H1 (cell line): ENCODE data around the gene SGK1. TPM values are rescaled to one million over a fixed set of nuclear protein-coding genes. Genes with fewer than 3 reads are reported as not detected.

Experiments used
- CTCF ChIA-PET: fragments of 300-600 bp; sonication (Branson Sonifier 250); formaldehyde crosslinking; loops from one replicate; lab custom pipeline; 2021; ENCODE audit not compliant: partially characterized antibody; lab: Charles Lee
- POLR2A ChIA-PET: fragments of 300-600 bp; sonication (Branson Sonifier 250); formaldehyde crosslinking; loops from one replicate; lab custom pipeline; 2021; ENCODE audit warnings: inconsistent platforms; ENCODE audit not compliant: partially characterized antibody; lab: Charles Lee
- DNase-seq, 2 experiments: peaks; one replicate each; pipeline versions ENCODE4 v3.0.0 to v3.0.0-alpha.2; 2010 to 2022; ENCODE audit warnings: low spot score in 2 of 2, low read depth in 1 of 2, mixed read lengths in 1 of 2
- FAIRE-seq: peaks from 2 replicates; lab custom pipeline; 2011; peaks lifted over from hg19 to GRCh38; lab: Jason Lieb, UNC
- H2AFZ ChIP-seq: 2 replicates; pipeline ENCODE4 v1.8.1; 2012; ENCODE audit warnings: low read length, inconsistent platforms
- H2AK5ac ChIP-seq: 2 replicates; pipeline ENCODE4 v1.6.1; 2013; ENCODE audit warnings: low read depth, low read length
- H2BK120ac ChIP-seq: replicated peaks from 2 replicates; pipeline ENCODE3; 2013; ENCODE audit warnings: low read depth, low read length, inconsistent platforms
- H2BK12ac ChIP-seq: 2 replicates; pipeline ENCODE4 v1.6.1; 2013; ENCODE audit warnings: low read depth, low read length
- H2BK15ac ChIP-seq: 2 replicates; pipeline ENCODE4 v1.6.1; 2013; ENCODE audit warnings: low read length
- H2BK20ac ChIP-seq: 2 replicates; pipeline ENCODE4 v1.6.1; 2013; ENCODE audit warnings: low read length
- H2BK5ac ChIP-seq: 2 replicates; pipeline ENCODE4 v1.6.1; 2013; ENCODE audit warnings: low read depth, low read length
- H3K14ac ChIP-seq: 2 replicates; pipeline ENCODE4 v1.6.1; 2013; ENCODE audit warnings: inconsistent platforms; ENCODE audit not compliant: insufficient read length
- H3K18ac ChIP-seq: 2 replicates; pipeline ENCODE4 v1.6.1; 2013; ENCODE audit warnings: low read length; ENCODE audit errors: extremely low read depth
- H3K23ac ChIP-seq: 2 replicates; pipeline ENCODE4 v1.6.1; 2013; ENCODE audit warnings: inconsistent platforms; ENCODE audit not compliant: insufficient read length
- H3K23me2 ChIP-seq: 2 replicates; pipeline ENCODE4 v1.6.1; 2013; ENCODE audit warnings: low read depth, low read length
- H3K27ac ChIP-seq: 2 replicates; pipeline ENCODE4 v1.6.1; 2011; ENCODE audit warnings: low read depth, low read length, inconsistent platforms
- H3K27me3 ChIP-seq, 4 experiments: replicated peaks in 1 of 4; 1 replicate in 1 of 4; 2 replicates in 3 of 4; pipeline versions ENCODE4 v1.6.1 to v1.8.1; 2011 to 2013; ENCODE audit warnings: low read length in 3 of 4, mild to moderate bottlenecking in 3 of 4, inconsistent platforms in 2 of 4, mixed read lengths in 2 of 4, moderate library complexity in 1 of 4; ENCODE audit not compliant: control insufficient read depth in 3 of 4, insufficient read depth in 3 of 4; ENCODE audit errors: extremely low read depth in 1 of 4
- H3K36me3 ChIP-seq, 4 experiments: 2 replicates each; pipeline versions ENCODE4 v1.6.1 to v1.8.1; 2011 to 2013; ENCODE audit warnings: mild to moderate bottlenecking in 4 of 4, low read length in 3 of 4, moderate library complexity in 2 of 4, control low read depth in 1 of 4, inconsistent platforms in 1 of 4; ENCODE audit not compliant: insufficient read depth in 4 of 4, control insufficient read depth in 2 of 4
- H3K4ac ChIP-seq: replicated peaks from 2 replicates; pipeline ENCODE3; 2013; ENCODE audit warnings: low read length, low read depth, mixed read lengths, inconsistent platforms; ENCODE audit not compliant: insufficient read length
- H3K4me1 ChIP-seq, 4 experiments: replicated peaks in 1 of 4; 1 replicate in 1 of 4; 2 replicates in 3 of 4; pipeline versions ENCODE4 v1.6.1 to v1.8.1; 2011 to 2013; ENCODE audit warnings: low read length in 3 of 4, inconsistent platforms in 2 of 4, mixed read lengths in 1 of 4; ENCODE audit not compliant: insufficient read depth in 4 of 4, control insufficient read depth in 3 of 4
- H3K4me2 ChIP-seq, 2 experiments: 2 replicates each; pipeline versions ENCODE4 v1.6.1 to v1.8.1; 2011 to 2013; ENCODE audit warnings: low read depth in 2 of 2, low read length in 2 of 2, control low read depth in 1 of 2, inconsistent platforms in 1 of 2, mild to moderate bottlenecking in 1 of 2; ENCODE audit not compliant: insufficient read depth in 1 of 2
- H3K4me3 ChIP-seq, 4 experiments: fragments of 200-600, 300-600 bp in 1 of 4; sonication (generic), shearing (Covaris generic), sonication (Bioruptor Twin) in 1 of 4; 2 replicates each; pipeline versions ENCODE4 v1.5.1 to v1.8.1; 2011 to 2016; ENCODE audit warnings: low read length in 4 of 4, low read depth in 3 of 4, control low read depth in 2 of 4, inconsistent platforms in 2 of 4, mild to moderate bottlenecking in 2 of 4, mixed read lengths in 1 of 4, moderate library complexity in 1 of 4; ENCODE audit not compliant: insufficient read depth in 2 of 4; ENCODE audit errors: extremely low read depth in 1 of 4
- H3K56ac ChIP-seq: replicated peaks from 2 replicates; pipeline ENCODE3; 2013; ENCODE audit warnings: low read depth, mild to moderate bottlenecking, mixed read lengths, low read length, inconsistent platforms; ENCODE audit not compliant: insufficient read length
- H3K79me1 ChIP-seq: 2 replicates; pipeline ENCODE4 v1.6.1; 2013; ENCODE audit warnings: low read depth, low read length, control low read depth
- H3K79me2 ChIP-seq, 2 experiments: 2 replicates each; pipeline versions ENCODE4 v1.6.1 to v1.8.1; 2012 to 2013; ENCODE audit warnings: low read length in 2 of 2, mild to moderate bottlenecking in 2 of 2, inconsistent platforms in 1 of 2; ENCODE audit not compliant: insufficient read depth in 2 of 2, control insufficient read depth in 1 of 2
- H3K9ac ChIP-seq, 4 experiments: replicated peaks in 1 of 4; 1 replicate in 1 of 4; 2 replicates in 3 of 4; pipeline versions ENCODE4 v1.6.1 to v1.8.1; 2011 to 2013; ENCODE audit warnings: low read depth in 3 of 4, low read length in 3 of 4, control low read depth in 2 of 4, mild to moderate bottlenecking in 2 of 4, moderate library complexity in 2 of 4, inconsistent platforms in 1 of 4; ENCODE audit errors: extremely low read depth in 1 of 4
- H3K9me3 ChIP-seq, 2 experiments: 2 replicates each; pipeline versions ENCODE4 v1.6.1 to v1.8.1; 2012 to 2013; ENCODE audit warnings: mild to moderate bottlenecking in 2 of 2, moderate library complexity in 2 of 2, control low read depth in 1 of 2, inconsistent platforms in 1 of 2, low read depth in 1 of 2, low read length in 1 of 2, mixed read lengths in 1 of 2; ENCODE audit not compliant: insufficient read depth in 2 of 2
- H4K20me1 ChIP-seq, 2 experiments: replicated peaks in 1 of 2; 2 replicates each; pipeline versions ENCODE3 to v1.8.1; 2011 to 2013; ENCODE audit warnings: inconsistent platforms in 2 of 2, low read length in 2 of 2, mild to moderate bottlenecking in 1 of 2; ENCODE audit not compliant: insufficient read depth in 2 of 2, control insufficient read depth in 1 of 2
- H4K5ac ChIP-seq: 2 replicates; pipeline ENCODE4 v1.6.1; 2013; ENCODE audit warnings: low read length, low read depth, mixed read lengths, inconsistent platforms; ENCODE audit not compliant: insufficient read length
- H4K8ac ChIP-seq: 2 replicates; pipeline ENCODE4 v1.8.0; 2013; ENCODE audit warnings: mild to moderate bottlenecking, moderate library complexity, low read length, inconsistent platforms; ENCODE audit not compliant: insufficient read depth; ENCODE audit errors: extremely low read depth
- H4K91ac ChIP-seq: replicated peaks from 2 replicates; pipeline ENCODE3; 2013; ENCODE audit warnings: low read length, mixed read lengths, inconsistent platforms; ENCODE audit not compliant: insufficient read length
- BACH1 ChIP-seq: IDR thresholded peaks from 2 replicates; pipeline ENCODE4 v1.6.1; 2012; ENCODE audit warnings: low read length, improper control_type of control experiment
- CEBPB ChIP-seq: IDR thresholded peaks from 2 replicates; pipeline ENCODE4 v1.6.1; 2012; ENCODE audit warnings: low read depth, low read length
- CHD1 ChIP-seq: IDR thresholded peaks from 2 replicates; pipeline ENCODE4 v1.6.1; 2012; ENCODE audit warnings: low read depth, low read length, improper control_type of control experiment
- CHD2 ChIP-seq: IDR thresholded peaks from 2 replicates; pipeline ENCODE4 v1.6.1; 2012; ENCODE audit warnings: low read length, improper control_type of control experiment
- CTBP2 ChIP-seq: IDR thresholded peaks from 2 replicates; pipeline ENCODE4 v1.7.0; 2011; ENCODE audit warnings: borderline replicate concordance, mild to moderate bottlenecking, moderate library complexity, mixed read lengths, low read length; ENCODE audit not compliant: insufficient read depth, insufficient read length
- EGR1 ChIP-seq: IDR thresholded peaks from 2 replicates; pipeline ENCODE4 v1.6.1; 2011; ENCODE audit warnings: low read depth, low read length, borderline replicate concordance
- GTF2F1 ChIP-seq: IDR thresholded peaks from 2 replicates; pipeline ENCODE4 v1.6.1; 2012; ENCODE audit warnings: low read depth, low read length, improper control_type of control experiment, borderline replicate concordance
- HDAC2 ChIP-seq, 2 experiments: fragments of 300-600 bp in 1 of 2; sonication (generic) in 1 of 2; IDR thresholded peaks; 2 replicates each; pipeline ENCODE4 v1.6.1; 2011 to 2012; ENCODE audit warnings: low read depth in 2 of 2, low read length in 2 of 2, mild to moderate bottlenecking in 2 of 2, moderate library complexity in 2 of 2, borderline replicate concordance in 1 of 2, inconsistent platforms in 1 of 2
- MAFK ChIP-seq: IDR thresholded peaks from 2 replicates; pipeline ENCODE4 v1.6.1; 2012; ENCODE audit warnings: low read depth, mild to moderate bottlenecking, improper control_type of control experiment, low read length
- MAX ChIP-seq: IDR thresholded peaks from 2 replicates; pipeline ENCODE4 v1.6.1; 2012; ENCODE audit warnings: inconsistent platforms
- RNF2 ChIP-seq: fragments of 200-900, 300-1000 bp; sonication (generic); IDR thresholded peaks from 2 replicates; pipeline ENCODE4 v1.7.1; 2016; ENCODE audit warnings: borderline replicate concordance, low read depth, mild to moderate bottlenecking, antibody characterized with exemption, low read length; ENCODE audit not compliant: poor library complexity, severe bottlenecking; ENCODE audit errors: missing control alignments
- TCF12 ChIP-seq: IDR thresholded peaks from 2 replicates; pipeline ENCODE4 v1.6.1; 2011; ENCODE audit warnings: low read depth, mild to moderate bottlenecking, low read length
- WGBS, 2 experiments: shearing (Covaris generic) in 1 of 2; methylation state at CpG; one replicate each; pipeline versions ENCODE4 v1.1.6 to v1.1.7; 2013 to 2015; ENCODE audit warnings: low lambda C conversion rate in 2 of 2, mixed read lengths in 2 of 2, inconsistent platforms in 1 of 2, low coverage in 1 of 2, missing lambda C conversion rate in 1 of 2; ENCODE audit not compliant: insufficient replicate concordance in 2 of 2, insufficient coverage in 1 of 2, insufficient read length in 1 of 2; ENCODE audit errors: extremely low coverage in 1 of 2, missing lambda C conversion rate in 1 of 2; 5-methylcytosine and 5-hydroxymethylcytosine counted together
- polyA plus RNA-seq, 7 experiments: library from polyadenylated mRNA; depleted of rRNA in 3 of 7; stranded (reverse) in 5 of 7; unstranded in 2 of 7; fragments of >200 nt in 5 of 7; fragments of 200-250 nt in 2 of 7; gene quantifications; 1 replicate in 5 of 7; 2 replicates in 1 of 7; 4 replicates in 1 of 7; pipeline versions ENCODE4 v1.2.1 to v1.2.3, GENCODE V29; 2011 to 2013; ENCODE audit warnings: missing spikeins in 2 of 7, mixed read lengths in 2 of 7
- total RNA-seq: library from RNA; stranded (reverse); fragmentation: NEBNext Ultra II Directional; extraction: Animal tissue kit (Norgen Biotek cat#: 25700); gene quantifications from 2 replicates; pipeline ENCODE4 v1.2.1, GENCODE V29; 2021

SGK1 gene
- total and polyA plus RNA-seq, 2 of the 8 experiments (the other 6 are each of a cell fraction or from before 2014, with no cell fraction given): 14.5 to 18.4 TPM

- Histone ChIP-seq H3K4me3 (no peak overlapping the region), H3K9me3 (no peaks in the 10 kb centered on the region), H3K14ac (no peak overlapping the region), H3K79me2 (no peaks in the 10 kb centered on the region), H3K9ac (no peak overlapping the region), H4K91ac (no peak overlapping the region), H3K27me3 (peaks cover 0 to 7% (median 3%) of the 10 kb centered on the region in 4 experiments; a peak in 4 of 7 replicates), H4K8ac (no peak overlapping the region), H3K4me2 (no peak overlapping the region), H3K79me1 (no peaks in the 10 kb centered on the region), H2BK20ac (no peak overlapping the region), H3K36me3 (peaks cover 9 to 37% (median 22%) of the 10 kb centered on the region in 4 experiments), H3K18ac (no peak overlapping the region), H2BK5ac (no peak overlapping the region), H2AFZ (no peak overlapping the region), H3K4me1 (peaks cover 1 to 5% (median 4%) of the 10 kb centered on the region in 4 experiments; a peak in 4 of 7 replicates), H3K23me2 (peaks cover 13% of the 10 kb centered on the region; the same call in 1 of the 2 replicates), H2BK120ac (no peak overlapping the region), H2AK5ac (no peak overlapping the region), H4K5ac (no peak overlapping the region), H2BK15ac (no peak overlapping the region), H3K23ac (no peak overlapping the region), H4K20me1 (no peaks in the 10 kb centered on the region), H2BK12ac (no peak overlapping the region), H3K56ac (no peak overlapping the region), H3K4ac (no peak overlapping the region), H3K27ac (no peak overlapping the region)
- no peak for DNase-seq
- 95% methylated on average over 5 of the region's 5 CpGs; no CpG with 5 or more reads in 1 of the 2 experiments for WGBS, 2 experiments
- no peak for TF ChIP-seq MAX
- no peak for TF ChIP-seq CEBPB
- no peak for TF ChIP-seq MAFK
- no peak for TF ChIP-seq RNF2
- no peak for TF ChIP-seq HDAC2 (IDR thresholded peaks at IDR 0.05; ENCODE audit: borderline replicate concordance in 1 of 2, low read depth in 2 of 2, low read length in 2 of 2)
- TF ChIP-seq BACH1: no peak
- TF ChIP-seq GTF2F1: no peak
- TF ChIP-seq CHD1: no peak
- TF ChIP-seq CTBP2: no peak
- no peak for TF ChIP-seq EGR1
- no peak for TF ChIP-seq TCF12
- TF ChIP-seq CHD2: no peak
- FAIRE-seq: no peak
- ChIA-PET POLR2A (no interaction called here), CTCF (interaction anchor here (0.6 to 2.1 kb wide), 6 partner anchors 15 to 711 kb away, joined by 3 to 12 read pairs (median 4); no protein-coding TSS in a partner anchor)
These were observed 146.4 kb downstream of the SGK1 start for GRCh38 chr6:134171517-134171916.
